Stimulated activated CD4-positive, alpha-beta T cell treated with anti-CD3 and anti-CD28 coated beads, TNF-alpha, amount 100 ng/mL, for 4 hours (primary cell): Measurements from ENCODE around the gene PCYT1B.
"Not testable (repeated sequence)": the region's sequence is repeated elsewhere in the genome, so short reads cannot be mapped to it uniquely, and the experiment has no call there.

Experiments used
- DNase-seq, 3 experiments: peaks; one replicate each; pipeline ENCODE4 v3.0.0-alpha.2; 2020; ENCODE audit warnings: low read depth in 3 of 3

PCYT1B gene

DNA sequence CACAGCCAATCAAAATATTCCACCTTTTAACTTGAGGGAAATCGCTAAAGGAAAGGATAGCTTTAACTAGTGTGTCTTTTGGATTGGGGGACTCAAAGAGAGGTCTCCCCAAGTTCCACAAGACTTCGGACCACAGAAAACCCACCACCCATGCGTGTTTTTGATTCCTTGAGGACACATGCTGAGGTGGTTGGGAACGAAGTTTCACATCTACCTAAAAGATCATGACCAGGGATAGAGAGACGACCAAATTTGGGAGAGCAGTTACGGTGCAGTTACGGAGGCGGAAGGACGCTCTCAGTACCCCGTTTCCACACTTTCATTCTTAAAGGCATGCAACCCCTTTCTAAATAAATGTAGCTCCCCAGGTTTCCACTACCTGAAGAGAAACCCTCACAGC, 1.1 kb downstream of the PCYT1B start:
- no peak for DNase-seq

- no peak for DNase-seq
These were observed 4.0 kb downstream of the PCYT1B start for GRCh38 chrX:24643116-24643515.

DNA sequence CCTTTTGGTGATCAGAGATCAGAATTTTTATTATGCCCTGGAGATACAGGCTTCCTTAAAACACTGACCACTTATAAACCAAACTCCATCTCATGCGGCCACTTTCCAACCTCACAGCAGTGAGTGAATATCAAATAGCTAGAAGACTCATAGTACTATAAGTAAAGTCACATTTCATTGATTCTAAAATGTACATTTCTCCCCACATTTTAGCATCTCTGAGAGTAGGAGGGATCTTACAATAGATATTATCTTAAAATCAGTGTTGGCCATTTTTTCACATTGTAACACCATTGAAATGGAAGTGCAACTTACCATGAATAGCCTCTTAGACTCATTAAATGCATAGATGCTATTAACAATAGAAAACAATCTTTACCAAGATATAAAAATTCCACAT, 17.4 kb downstream of the PCYT1B start:
- no peak for DNase-seq

GRCh38 chrX:24619647-24620046, 27.5 kb downstream of the PCYT1B start:
- no peak for DNase-seq

- no peak for DNase-seq
These were observed 36.6 kb downstream of the PCYT1B start for GRCh38 chrX:24610516-24610915.

DNA sequence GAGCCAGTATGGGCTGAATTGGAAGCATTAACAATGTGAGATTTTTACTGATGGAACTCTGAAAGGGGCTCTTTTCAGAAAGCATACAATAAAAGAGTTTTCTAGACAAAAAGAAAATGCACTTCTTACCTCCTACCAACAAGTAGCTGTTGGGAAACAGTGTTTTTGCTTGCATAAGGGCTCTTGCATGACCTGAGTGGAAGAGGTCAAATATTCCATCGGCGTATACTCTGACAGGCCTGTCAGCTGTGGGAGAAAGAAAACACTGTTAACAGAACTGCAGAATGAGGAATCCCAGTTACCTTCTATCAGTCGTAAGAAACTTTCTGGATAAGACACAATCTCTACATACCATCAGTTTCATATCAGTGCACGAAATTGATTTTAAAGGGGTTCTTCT, 39.5 kb downstream of the PCYT1B start:
- no peak for DNase-seq

DNA sequence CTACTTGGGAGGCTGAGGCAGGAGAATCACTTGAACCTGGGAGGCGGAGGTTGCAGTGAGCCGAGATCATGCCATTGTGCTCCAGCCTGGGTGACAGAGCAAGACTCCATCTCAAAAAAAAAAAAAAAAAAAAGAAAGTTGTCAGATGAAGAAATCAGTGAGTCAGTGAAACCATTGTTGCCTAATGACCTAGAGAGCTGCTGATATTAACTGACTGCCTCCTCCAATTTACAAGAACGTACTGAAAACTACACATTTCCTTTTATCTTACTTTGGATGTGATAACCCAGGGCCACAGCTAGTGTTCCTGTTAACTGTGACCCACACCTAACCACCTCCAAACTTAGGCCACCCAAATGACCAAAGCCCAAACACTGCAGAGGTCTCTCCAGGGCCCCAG, 41.2 kb downstream of the PCYT1B start:
- DNase-seq = not testable (repeated sequence)

DNA sequence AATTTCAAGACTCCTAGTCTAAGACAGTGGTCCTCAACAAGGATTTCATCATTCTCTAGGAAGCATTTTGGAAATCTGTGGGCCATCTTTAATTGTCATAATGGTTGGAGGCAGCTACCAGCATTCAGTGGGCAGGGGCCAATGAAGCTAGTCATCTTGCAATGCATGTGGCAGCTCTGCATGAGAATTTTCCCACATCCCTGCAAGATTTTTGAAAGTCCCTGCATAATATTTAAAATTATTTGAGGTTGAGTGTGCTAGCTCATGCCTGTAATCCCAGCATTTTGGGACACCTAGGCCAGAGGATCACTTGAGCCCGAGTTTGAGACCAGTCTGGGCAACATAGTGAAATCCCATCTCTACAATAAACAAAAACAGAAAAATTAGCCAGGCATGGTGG, 44.0 kb downstream of the PCYT1B start:
- no peak for DNase-seq

DNA sequence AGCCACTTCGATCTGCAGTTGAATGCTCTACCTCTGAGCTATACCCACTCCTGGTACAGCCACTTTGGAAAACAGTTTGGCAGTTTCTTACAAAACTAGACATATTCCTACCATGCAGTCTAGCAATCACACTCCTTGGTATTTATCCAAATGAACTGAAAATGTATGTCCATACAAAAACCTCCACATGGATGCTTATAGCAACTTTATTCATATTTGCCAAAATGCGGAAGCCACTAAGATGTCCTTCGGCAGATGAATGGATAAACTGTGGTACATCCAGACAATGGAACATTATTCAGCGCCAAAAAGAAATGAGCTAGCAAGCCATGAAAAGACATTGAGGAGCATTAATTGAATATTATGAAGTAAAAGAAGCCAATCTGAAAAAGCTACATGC, 45.3 kb downstream of the PCYT1B start:
- DNase-seq = no peak

DNA sequence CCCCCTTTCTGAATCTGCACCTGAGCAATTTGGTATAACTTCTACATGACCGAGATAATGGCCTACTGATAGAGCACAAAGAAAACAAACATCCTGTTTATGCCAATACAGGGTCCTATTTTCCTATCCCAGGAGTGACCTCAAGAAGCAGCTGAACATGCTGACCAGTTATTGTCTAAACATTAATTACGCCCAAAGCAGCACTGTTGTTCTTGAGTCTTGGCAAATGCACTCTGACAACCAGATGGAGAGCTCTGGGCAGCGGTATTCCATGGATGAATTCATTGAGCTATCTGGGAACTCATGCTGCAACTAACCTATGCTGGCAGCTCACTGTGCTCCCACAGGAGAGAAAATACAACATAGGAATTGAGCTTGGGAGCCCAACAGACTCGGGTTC, 52.6 kb downstream of the PCYT1B start:
- no peak for DNase-seq

- DNase-seq = no peak
These were observed 57.0 kb downstream of the PCYT1B start for GRCh38 chrX:24590111-24590510.

- no peak for DNase-seq
These were observed 70.1 kb downstream of the PCYT1B start for GRCh38 chrX:24577091-24577490.

DNA sequence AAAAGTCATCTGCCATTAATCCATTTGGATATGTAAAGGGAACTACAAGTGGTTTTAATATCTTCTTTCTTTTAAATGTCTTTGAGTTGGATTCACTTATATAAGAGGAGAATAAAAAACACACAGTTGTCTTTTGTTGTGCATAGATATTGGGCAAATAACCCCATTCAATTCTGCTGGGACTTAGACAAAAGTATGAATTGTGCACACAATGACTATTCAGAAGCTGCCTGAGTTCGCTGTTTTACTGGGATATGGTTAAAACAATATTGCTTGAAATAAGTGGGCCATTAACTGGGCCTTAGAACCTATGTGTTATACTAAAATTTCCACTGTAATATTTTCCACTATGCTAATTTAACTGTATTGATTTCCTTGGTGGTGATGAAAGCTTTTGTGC, 71.7 kb downstream of the PCYT1B start:
- DNase-seq = no peak

DNA sequence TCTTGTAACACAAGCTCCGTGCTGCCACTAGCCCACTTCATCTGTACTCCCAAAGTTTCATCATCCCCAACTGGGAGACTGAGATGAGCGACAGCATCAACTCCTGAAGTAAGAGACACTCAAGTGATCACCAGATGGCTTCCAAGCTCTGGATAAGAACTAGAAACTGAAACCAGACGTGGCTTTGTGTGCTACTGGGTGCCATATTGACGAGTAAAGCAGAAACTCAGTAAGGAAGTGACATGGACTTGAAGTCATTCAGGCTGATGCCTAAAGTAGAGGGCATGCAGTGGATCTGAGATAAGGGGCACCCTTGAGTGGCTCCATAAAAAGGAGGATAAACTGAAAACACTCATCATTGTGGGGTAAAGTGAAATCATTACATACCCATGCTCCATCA, 72.4 kb downstream of the PCYT1B start:
- no peak for DNase-seq

DNA sequence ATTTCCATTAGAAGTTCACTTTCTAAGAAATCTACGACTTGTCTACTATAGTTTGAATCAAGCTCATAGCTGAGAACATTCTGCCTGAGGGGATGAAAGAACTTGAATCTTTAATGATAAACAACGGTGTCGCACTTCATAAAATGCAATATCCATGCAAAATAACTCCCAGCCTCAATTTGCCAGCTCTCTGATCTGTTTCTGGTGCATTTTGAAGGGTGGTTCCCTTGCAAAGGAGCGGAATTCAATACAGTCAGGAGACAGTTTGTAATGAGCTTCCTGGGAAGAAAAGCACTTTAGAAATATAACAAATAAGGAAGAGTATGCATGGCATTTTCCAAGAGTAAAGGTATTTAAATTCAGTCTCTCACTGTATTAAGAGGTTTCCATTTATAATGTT, 80.0 kb downstream of the PCYT1B start:
- DNase-seq = no peak

GRCh38 chrX:24566240-24566639, 80.9 kb downstream of the PCYT1B start:
- DNase-seq = no peak

GRCh38 chrX:24563291-24564010, 83.7 kb downstream of the PCYT1B start:
- DNase-seq = no peak

DNA sequence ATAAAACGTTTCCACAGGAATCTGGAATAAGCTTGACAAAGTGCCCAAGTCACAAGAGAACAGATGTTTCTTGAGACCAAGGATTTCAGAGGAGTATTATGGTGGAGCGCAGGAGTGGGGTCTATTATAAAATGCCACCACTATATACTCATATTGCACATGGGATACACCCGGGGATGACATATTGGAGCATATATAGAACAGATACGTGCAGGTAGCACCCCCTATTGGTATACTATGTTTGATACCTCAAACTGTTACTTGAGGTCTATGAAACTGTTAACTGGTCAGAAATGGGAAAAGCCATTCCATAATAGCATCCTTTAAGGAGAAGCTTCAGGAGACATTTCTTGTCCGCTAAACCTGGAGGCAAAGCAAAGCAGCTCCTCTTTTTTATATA, 86.0 kb downstream of the PCYT1B start:
- no peak for DNase-seq

- no peak for DNase-seq
These were observed 94.1 kb downstream of the PCYT1B start for GRCh38 chrX:24553011-24553410.

- DNase-seq = no peak
These were observed 97.0 kb downstream of the PCYT1B start for GRCh38 chrX:24550166-24550565.

DNA sequence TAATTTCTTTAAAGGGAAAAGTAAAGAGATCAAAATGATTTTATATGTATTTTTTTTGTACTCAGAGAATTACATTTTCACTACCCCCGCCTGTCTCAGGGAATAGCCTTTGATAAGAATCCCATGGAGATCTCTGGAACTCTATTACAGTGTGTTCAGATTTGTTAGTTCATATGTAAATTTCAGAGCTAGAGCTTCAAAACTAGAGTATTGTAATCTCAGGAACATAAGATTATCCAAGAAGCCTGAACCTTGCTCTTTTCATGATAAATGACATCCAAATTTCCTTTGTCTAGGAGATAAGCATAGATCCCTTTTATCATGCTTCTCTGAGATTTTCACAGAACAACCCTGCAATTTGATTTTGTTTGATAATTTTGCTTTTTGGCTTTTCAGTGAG, 99.2 kb downstream of the PCYT1B start:
- no peak for DNase-seq

DNA sequence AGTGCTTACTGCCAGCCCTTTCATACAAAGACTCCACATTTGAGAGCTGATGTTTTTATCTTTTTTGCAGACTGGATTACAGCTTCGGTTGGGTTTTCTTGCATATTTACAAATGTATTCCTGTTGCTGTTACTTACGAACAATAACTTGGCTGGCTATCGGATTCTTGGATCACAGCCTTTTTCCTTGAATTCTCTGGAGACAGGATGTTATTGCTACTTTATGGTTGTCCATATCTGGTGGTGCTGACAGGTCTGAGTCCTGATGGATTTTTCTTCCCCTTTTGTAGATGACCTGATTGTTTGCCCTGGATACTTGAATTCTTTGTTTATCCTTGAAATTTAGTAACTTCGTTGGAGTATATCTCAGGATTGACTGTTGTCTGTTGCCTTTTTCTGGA, 104.4 kb downstream of the PCYT1B start:
- no peak for DNase-seq

- DNase-seq = no peak
These were observed 110.6 kb downstream of the PCYT1B start for GRCh38 chrX:24536551-24536950.

DNA sequence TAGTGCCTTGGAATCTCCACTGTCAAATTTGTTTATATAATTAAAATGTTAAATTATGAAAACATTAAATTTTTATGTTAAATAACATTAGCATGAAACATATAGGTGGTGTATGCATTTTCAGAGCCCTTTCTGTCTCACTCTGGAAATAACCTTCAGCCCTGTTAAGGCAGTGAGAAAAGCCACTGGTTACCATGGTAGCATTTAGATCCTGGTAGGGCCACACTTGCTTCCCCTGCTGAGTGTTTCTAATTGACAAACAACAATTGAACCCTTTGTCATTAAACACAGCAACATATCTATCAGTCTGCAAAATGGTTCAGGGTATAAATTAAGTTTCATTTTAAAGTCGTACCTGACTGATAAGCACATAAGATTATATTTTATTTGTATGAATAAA, 118.5 kb downstream of the PCYT1B start:
- no peak for DNase-seq
